Measurements from ENCODE around the gene MCC.

MCC gene

GRCh38 chr5:113354055-113354454, 134.2 kb downstream of the MCC start:
- Mint-ChIP-seq H3K4me3 (no peak overlapping the region), H3K36me3 (ENCODE audit: low read depth) (peaks cover under 1% of the 10 kb centered on the region), H3K27me3 (ENCODE audit: low read depth) (no peaks in the 10 kb centered on the region), H3K27ac (no peak overlapping the region), H3K4me1 (peaks cover 17% of the 10 kb centered on the region), H3K9me3 (peaks cover 4% of the 10 kb centered on the region)
- TF ChIP-seq, protein P1, sequence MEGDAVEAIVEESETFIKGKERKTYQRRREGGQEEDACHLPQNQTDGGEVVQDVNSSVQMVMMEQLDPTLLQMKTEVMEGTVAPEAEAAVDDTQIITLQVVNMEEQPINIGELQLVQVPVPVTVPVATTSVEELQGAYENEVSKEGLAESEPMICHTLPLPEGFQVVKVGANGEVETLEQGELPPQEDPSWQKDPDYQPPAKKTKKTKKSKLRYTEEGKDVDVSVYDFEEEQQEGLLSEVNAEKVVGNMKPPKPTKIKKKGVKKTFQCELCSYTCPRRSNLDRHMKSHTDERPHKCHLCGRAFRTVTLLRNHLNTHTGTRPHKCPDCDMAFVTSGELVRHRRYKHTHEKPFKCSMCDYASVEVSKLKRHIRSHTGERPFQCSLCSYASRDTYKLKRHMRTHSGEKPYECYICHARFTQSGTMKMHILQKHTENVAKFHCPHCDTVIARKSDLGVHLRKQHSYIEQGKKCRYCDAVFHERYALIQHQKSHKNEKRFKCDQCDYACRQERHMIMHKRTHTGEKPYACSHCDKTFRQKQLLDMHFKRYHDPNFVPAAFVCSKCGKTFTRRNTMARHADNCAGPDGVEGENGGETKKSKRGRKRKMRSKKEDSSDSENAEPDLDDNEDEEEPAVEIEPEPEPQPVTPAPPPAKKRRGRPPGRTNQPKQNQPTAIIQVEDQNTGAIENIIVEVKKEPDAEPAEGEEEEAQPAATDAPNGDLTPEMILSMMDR (IDR thresholded peaks at IDR 0.05; ENCODE audit: unreplicated experiment in 3 of 3) = no peak

DNA sequence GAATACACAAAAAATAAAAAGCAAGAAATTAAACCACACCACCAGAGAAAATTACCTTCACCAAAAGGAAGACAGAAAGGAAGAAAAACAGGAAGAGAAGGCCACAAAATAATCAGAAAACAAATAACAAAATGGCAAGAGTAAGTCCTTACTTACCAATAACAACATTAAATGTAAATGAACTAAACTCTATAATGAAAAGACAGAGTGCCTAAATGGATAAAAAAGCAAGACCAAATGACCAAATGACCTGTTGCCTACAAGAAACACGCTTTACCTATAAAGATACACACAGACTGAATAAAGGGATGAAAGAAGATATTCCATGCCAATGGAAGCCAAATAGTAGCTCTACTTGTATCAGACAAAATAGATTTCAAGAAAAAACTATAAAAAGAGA, 140.7 kb downstream of the MCC start:
- peaks cover 26% of the 10 kb centered on the region for H3K9me3 Mint-ChIP-seq
- H3K4me3 Mint-ChIP-seq = no peak overlapping the region
- no peaks in the 10 kb centered on the region for H3K4me1 Mint-ChIP-seq
- TF ChIP-seq, protein P1 (IDR thresholded peaks at IDR 0.05; ENCODE audit: unreplicated experiment in 3 of 3) = no peak
- H3K36me3 Mint-ChIP-seq (ENCODE audit: low read depth) = peaks cover 14% of the 10 kb centered on the region
- H3K27me3 Mint-ChIP-seq (ENCODE audit: low read depth) = peaks cover 3% of the 10 kb centered on the region
- H3K27ac Mint-ChIP-seq = no peak overlapping the region

DNA sequence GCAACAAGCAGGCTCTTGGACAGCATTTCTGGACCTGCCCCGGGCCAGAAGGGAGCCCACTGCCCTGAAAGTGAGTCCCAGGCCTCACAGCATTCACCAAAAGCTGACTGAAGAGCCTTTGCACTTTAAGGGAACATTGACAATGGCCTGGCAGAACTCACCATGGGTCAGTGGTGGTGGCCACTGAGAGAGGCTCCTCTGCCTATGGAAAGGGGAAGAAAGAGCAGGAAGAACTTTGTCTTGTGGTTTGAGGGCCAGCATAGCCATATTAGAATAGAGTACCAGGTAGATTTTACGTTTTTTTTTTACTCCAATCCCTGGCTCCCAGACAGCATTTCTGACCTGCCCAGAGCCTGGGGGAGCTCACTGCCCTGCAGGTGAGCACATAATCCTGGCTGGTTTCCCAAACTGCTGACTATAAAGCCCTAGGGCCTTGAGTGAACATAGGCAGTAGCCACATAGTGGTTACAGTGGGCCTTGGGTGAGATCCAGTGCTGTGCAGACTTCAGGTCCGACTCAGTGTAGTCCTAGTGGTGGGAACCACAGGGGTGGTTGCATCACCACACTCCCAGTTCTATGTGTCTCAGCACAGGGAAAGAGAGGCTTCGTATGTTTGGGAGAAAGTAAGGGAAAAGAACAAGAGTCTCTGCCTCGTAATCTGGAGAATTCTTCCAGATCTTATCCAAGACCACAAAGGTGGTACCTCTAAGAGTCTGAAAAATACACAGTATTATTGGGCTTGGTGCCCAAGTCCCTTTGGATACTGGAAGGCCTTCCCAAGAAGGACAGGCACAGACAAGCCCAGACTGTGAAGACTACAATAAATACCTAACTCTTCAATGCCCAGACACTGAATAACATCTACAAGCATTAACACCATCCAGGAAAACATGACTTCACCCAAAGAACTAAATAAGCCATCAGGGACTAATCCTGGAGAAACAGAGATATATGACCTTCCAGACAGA, 143.0 kb downstream of the MCC start:
- H3K27me3 Mint-ChIP-seq (ENCODE audit: low read depth) = peaks cover 3% of the 10 kb centered on the region
- H3K9me3 Mint-ChIP-seq = peaks cover 26% of the 10 kb centered on the region
- H3K4me3 Mint-ChIP-seq = no peak overlapping the region
- H3K4me1 Mint-ChIP-seq = no peaks in the 10 kb centered on the region
- H3K27ac Mint-ChIP-seq = no peak overlapping the region
- TF ChIP-seq, protein P1 (IDR thresholded peaks at IDR 0.05; ENCODE audit: unreplicated experiment in 3 of 3) = no peak
- H3K36me3 Mint-ChIP-seq (ENCODE audit: low read depth) = peaks cover 14% of the 10 kb centered on the region

- Mint-ChIP-seq H3K36me3 (ENCODE audit: low read depth) (peaks cover 9% of the 10 kb centered on the region), H3K4me1 (no peaks in the 10 kb centered on the region), H3K27ac (no peak overlapping the region), H3K27me3 (ENCODE audit: low read depth) (peaks cover under 1% of the 10 kb centered on the region), H3K4me3 (no peak overlapping the region), H3K9me3 (peaks cover 16% of the 10 kb centered on the region)
- TF ChIP-seq, protein P1 (IDR thresholded peaks at IDR 0.05; ENCODE audit: unreplicated experiment in 3 of 3) = no peak
These were observed 144.9 kb downstream of the MCC start for GRCh38 chr5:113343343-113343742.

DNA sequence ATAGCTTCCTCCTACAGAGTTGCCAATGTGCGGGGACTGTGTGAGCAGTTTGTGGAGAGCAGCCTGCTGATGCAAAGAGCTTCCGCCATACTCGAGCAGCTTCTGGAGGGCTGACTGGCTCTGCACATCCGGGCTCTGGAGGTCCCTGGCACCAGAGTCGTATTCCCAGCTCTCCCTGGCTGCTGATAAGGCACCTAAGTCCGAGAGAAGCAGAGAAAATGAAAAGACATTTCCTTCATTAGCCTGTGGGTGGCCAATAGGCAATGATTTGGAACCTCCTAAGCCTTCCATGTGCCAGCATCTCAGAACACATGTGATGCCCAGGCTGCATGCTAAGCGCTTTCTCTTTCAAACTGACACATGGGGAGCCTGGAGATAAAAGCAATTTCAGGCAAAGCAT, 147.7 kb downstream of the MCC start:
- no peak overlapping the region for H3K4me3 Mint-ChIP-seq
- TF ChIP-seq, protein P1 (IDR thresholded peaks at IDR 0.05; ENCODE audit: unreplicated experiment in 3 of 3) = no peak
- no peaks in the 10 kb centered on the region for H3K9me3 Mint-ChIP-seq
- H3K27ac Mint-ChIP-seq = no peak overlapping the region
- H3K36me3 Mint-ChIP-seq (ENCODE audit: low read depth) = no peaks in the 10 kb centered on the region
- no peaks in the 10 kb centered on the region for H3K27me3 Mint-ChIP-seq (ENCODE audit: low read depth)
- H3K4me1 Mint-ChIP-seq = peaks cover 10% of the 10 kb centered on the region

- Mint-ChIP-seq H3K36me3 (ENCODE audit: low read depth) (no peaks in the 10 kb centered on the region), H3K27me3 (ENCODE audit: low read depth) (no peaks in the 10 kb centered on the region), H3K27ac (no peak overlapping the region), H3K4me3 (no peak overlapping the region), H3K9me3 (no peaks in the 10 kb centered on the region), H3K4me1 (peaks cover 10% of the 10 kb centered on the region)
- TF ChIP-seq, protein P1 (IDR thresholded peaks at IDR 0.05; ENCODE audit: unreplicated experiment in 3 of 3) = no peak
These were observed 149.6 kb downstream of the MCC start for GRCh38 chr5:113338628-113339027.

Measured in nephron (organoid).